ENCODE data around the gene KIF9.
"Not testable (repeated sequence)": the region's sequence is repeated elsewhere in the genome, so short reads cannot be mapped to it uniquely, and the experiment has no call there.

The KIF9 gene

GRCh38 chr3:47282424-47283192 lies at the start of gene KIF9, which contains the start of gene KLHL18:
Gene KIF9 (minus strand): TSS chr3:47282799. CDS start chr3:47277374, 5,425 bp downstream.
Gene KLHL18 (plus strand): TSS chr3:47282944. CDS start chr3:47282966, 22 bp downstream.
- DNase-seq (ENCODE audit: low spot score in 2 of 2): peak; percentile 87 to 97
- in situ Hi-C loops (cut with MboI; ENCODE audit: low sequenced_read_pairs): no loop called here
- Histone ChIP-seq H3K4me1 (peaks cover 6% of the 10 kb centered on the region), H3K36me3 (replicated peaks) (peaks cover 13% of the 10 kb centered on the region), H3K9me3 (no peaks in the 10 kb centered on the region), H3K27me3 (ENCODE audit: low read depth) (no peaks in the 10 kb centered on the region), H3K4me3 (peak within 1 kb of the TSS; percentile 94)

- peak; percentile 81 to 82 for DNase-seq (ENCODE audit: low spot score in 2 of 2)
- H3K4me1 ChIP-seq: no peaks in the 10 kb centered on the region
- no peak overlapping the region for H3K4me3 ChIP-seq
- in situ Hi-C loops (cut with MboI; ENCODE audit: low sequenced_read_pairs): loop anchor here (10.0 kb wide), 1 partner anchor 70 kb away; no protein-coding TSS in a partner anchor
- no peaks in the 10 kb centered on the region for H3K27me3 ChIP-seq (ENCODE audit: low read depth)
- no peaks in the 10 kb centered on the region for H3K9me3 ChIP-seq
- H3K36me3 ChIP-seq (replicated peaks): peaks cover 70% of the 10 kb centered on the region
Observed at GRCh38 chr3:47324278-47324865, 41.8 kb upstream of the KIF9 start.

- peaks cover 3% of the 10 kb centered on the region; the same call in 1 of the 2 replicates for H3K4me1 ChIP-seq
- DNase-seq (ENCODE audit: low spot score in 2 of 2): no peak
- H3K9me3 ChIP-seq: no peaks in the 10 kb centered on the region
- in situ Hi-C loops (cut with MboI; ENCODE audit: low sequenced_read_pairs): loop anchor here (10.0 kb wide), 1 partner anchor 69 kb away; no protein-coding TSS in a partner anchor
- H3K27me3 ChIP-seq (ENCODE audit: low read depth): no peaks in the 10 kb centered on the region
- no peak overlapping the region for H3K4me3 ChIP-seq
- peaks cover 70% of the 10 kb centered on the region for H3K36me3 ChIP-seq (replicated peaks)
Observed at GRCh38 chr3:47323431-47324277, 41.1 kb upstream of the KIF9 start.

GRCh38 chr3:47319956-47320355 lies 37.4 kb upstream of the KIF9 start:
- Histone ChIP-seq H3K9me3 (no peaks in the 10 kb centered on the region), H3K27me3 (ENCODE audit: low read depth) (no peaks in the 10 kb centered on the region), H3K36me3 (replicated peaks) (peaks cover 48% of the 10 kb centered on the region), H3K4me3 (no peak overlapping the region), H3K4me1 (peaks cover 9% of the 10 kb centered on the region)
- no peak for DNase-seq (ENCODE audit: low spot score in 2 of 2)
- in situ Hi-C loops (cut with MboI; ENCODE audit: low sequenced_read_pairs): loop anchor here (10.0 kb wide), 1 partner anchor 65 kb away; no protein-coding TSS in a partner anchor

GRCh38 chr3:47318916-47319315 lies 36.3 kb upstream of the KIF9 start:
- no peaks in the 10 kb centered on the region for H3K9me3 ChIP-seq
- H3K27me3 ChIP-seq (ENCODE audit: low read depth): no peaks in the 10 kb centered on the region
- in situ Hi-C loops (cut with MboI; ENCODE audit: low sequenced_read_pairs): no loop called here
- H3K36me3 ChIP-seq (replicated peaks): peaks cover 41% of the 10 kb centered on the region
- peaks cover 16% of the 10 kb centered on the region for H3K4me1 ChIP-seq
- H3K4me3 ChIP-seq: no peak overlapping the region
- no peak for DNase-seq (ENCODE audit: low spot score in 2 of 2)

- Histone ChIP-seq H3K36me3 (replicated peaks) (peaks cover 18% of the 10 kb centered on the region), H3K4me1 (peaks cover 16% of the 10 kb centered on the region)
- H3K4me3 ChIP-seq; DNase-seq (ENCODE audit: low spot score in 2 of 2); H3K9me3 ChIP-seq; in situ Hi-C loops (cut with MboI; ENCODE audit: low sequenced_read_pairs); H3K27me3 ChIP-seq (ENCODE audit: low read depth): not testable (repeated sequence)
Observed at GRCh38 chr3:47316151-47316550, 33.6 kb upstream of the KIF9 start.

- no peak for DNase-seq (ENCODE audit: low spot score in 2 of 2)
- Histone ChIP-seq H3K4me3 (no peak overlapping the region), H3K27me3 (ENCODE audit: low read depth) (no peaks in the 10 kb centered on the region), H3K9me3 (no peaks in the 10 kb centered on the region), H3K36me3 (replicated peaks) (peaks cover 9% of the 10 kb centered on the region), H3K4me1 (peaks cover 16% of the 10 kb centered on the region)
- in situ Hi-C loops (cut with MboI; ENCODE audit: low sequenced_read_pairs): no loop called here
Observed at GRCh38 chr3:47315069-47315647, 32.6 kb upstream of the KIF9 start.

GRCh38 chr3:47314056-47314764 lies 31.6 kb upstream of the KIF9 start:
- in situ Hi-C loops (cut with MboI; ENCODE audit: low sequenced_read_pairs): no loop called here
- peak in 1 of 2 experiments; percentile 34 for DNase-seq (ENCODE audit: low spot score in 2 of 2)

GRCh38 chr3:47313341-47314055 lies 30.9 kb upstream of the KIF9 start:
- in situ Hi-C loops (cut with MboI; ENCODE audit: low sequenced_read_pairs): no loop called here
- Histone ChIP-seq H3K27me3 (ENCODE audit: low read depth) (no peaks in the 10 kb centered on the region), H3K4me3 (no peak overlapping the region), H3K36me3 (replicated peaks) (no peaks in the 10 kb centered on the region), H3K9me3 (no peaks in the 10 kb centered on the region), H3K4me1 (peaks cover 12% of the 10 kb centered on the region)
- no peak for DNase-seq (ENCODE audit: low spot score in 2 of 2)

More at GRCh38 chr3:47314056-47314764, 31.6 kb upstream of the KIF9 start:
- H3K27me3 ChIP-seq (ENCODE audit: low read depth): no peaks in the 10 kb centered on the region
- no peaks in the 10 kb centered on the region for H3K36me3 ChIP-seq (replicated peaks)
- H3K9me3 ChIP-seq: no peaks in the 10 kb centered on the region
- H3K4me1 ChIP-seq: peaks cover 16% of the 10 kb centered on the region
- no peak overlapping the region for H3K4me3 ChIP-seq

GRCh38 chr3:47310391-47310790 lies 27.8 kb upstream of the KIF9 start:
- H3K36me3 ChIP-seq (replicated peaks): no peaks in the 10 kb centered on the region; the same call in 1 of the 2 replicates
- H3K4me3 ChIP-seq: no peak overlapping the region
- DNase-seq (ENCODE audit: low spot score in 2 of 2): no peak
- H3K4me1 ChIP-seq: peaks cover 18% of the 10 kb centered on the region
- H3K27me3 ChIP-seq (ENCODE audit: low read depth): no peaks in the 10 kb centered on the region
- in situ Hi-C loops (cut with MboI; ENCODE audit: low sequenced_read_pairs): no loop called here
- no peaks in the 10 kb centered on the region for H3K9me3 ChIP-seq

GRCh38 chr3:47309231-47309630 lies 26.6 kb upstream of the KIF9 start:
- H3K36me3 ChIP-seq (replicated peaks); in situ Hi-C loops (cut with MboI; ENCODE audit: low sequenced_read_pairs); H3K4me3 ChIP-seq; DNase-seq (ENCODE audit: low spot score in 2 of 2); H3K27me3 ChIP-seq (ENCODE audit: low read depth); H3K9me3 ChIP-seq: not testable (repeated sequence)
- H3K4me1 ChIP-seq: peaks cover 11% of the 10 kb centered on the region

GRCh38 chr3:47306022-47306421 lies 23.4 kb upstream of the KIF9 start:
- Histone ChIP-seq H3K27me3 (ENCODE audit: low read depth) (no peaks in the 10 kb centered on the region), H3K36me3 (replicated peaks) (peaks cover 15% of the 10 kb centered on the region), H3K4me3 (no peak overlapping the region), H3K9me3 (no peaks in the 10 kb centered on the region), H3K4me1 (peaks cover 12% of the 10 kb centered on the region)
- in situ Hi-C loops (cut with MboI; ENCODE audit: low sequenced_read_pairs): no loop called here
- DNase-seq (ENCODE audit: low spot score in 2 of 2): no peak
